Mucosa of descending colon (tissue), 3 donors: ENCODE measurements around the gene SLC9A9. TPM values are rescaled to one million over a fixed set of nuclear protein-coding genes. Genes with fewer than 3 reads are reported as not detected.

Experiments used
- ATAC-seq: fragments of 200-7000 bp; cut with Tn5 transposase; one replicate; pipeline ENCODE4 v1.9.1; 2020; ENCODE audit warnings: mild to moderate bottlenecking, moderate library complexity
- DNase-seq, 3 donors: peaks; one replicate each; pipeline ENCODE4 v3.0.0-alpha.2; 2020
- H3K36me3 ChIP-seq: fragments of 200-600 bp; one replicate; pipeline ENCODE4 v1.8.0; 2021; ENCODE audit warnings: low read depth, mild to moderate bottlenecking
- H3K4me1 ChIP-seq: fragments of 200-600 bp; one replicate; pipeline ENCODE4 v1.8.0; 2021; ENCODE audit warnings: low read depth, mild to moderate bottlenecking
- H3K4me3 ChIP-seq: fragments of 200-600 bp; one replicate; pipeline ENCODE4 v1.8.0; 2021; ENCODE audit warnings: mild to moderate bottlenecking
- H3K9me3 ChIP-seq: fragments of 200-600 bp; one replicate; pipeline ENCODE4 v1.8.0; 2021; ENCODE audit warnings: mild to moderate bottlenecking
- intact Hi-C, 2 donors: fragments of 100-400 bp; cut with DNase I in 1 of 2; cut with micrococcal nuclease in 1 of 2; formaldehyde crosslinking; loops; one replicate each; pipeline versions ENCODE4 v1.11.0 to v1.11.1; 2022; cut with DNase I, micrococcal nuclease
- total RNA-seq, 3 donors: library from RNA; stranded (reverse); fragmentation: NEBNext Ultra II Directional in 2 of 3; extraction: Animal tissue kit (Norgen Biotek cat#: 25700) in 2 of 3; gene quantifications; one replicate each; pipeline versions ENCODE4 v1.2.1 to v1.2.4, GENCODE V29; 2021 to 2023
- TF ChIP-seq, protein P1 (sequence below): fragments of 200-600 bp; IDR thresholded peaks from one replicate; pipeline ENCODE4 v1.8.0; 2022; ENCODE audit warnings: antibody characterized with exemption, mild to moderate bottlenecking
- donor health status: DM: no; HTN: no; CAD: no; lungs with moderate emphysema.
- donor health status: DM: no; HTN: no; CAD: no.
- donor health status: DM: no; HTN: yes; CAD: no.

The SLC9A9 gene
- total RNA-seq, 3 donors from 2014 or later = 3.2 to 18.2 (median 6.8) TPM

DNA sequence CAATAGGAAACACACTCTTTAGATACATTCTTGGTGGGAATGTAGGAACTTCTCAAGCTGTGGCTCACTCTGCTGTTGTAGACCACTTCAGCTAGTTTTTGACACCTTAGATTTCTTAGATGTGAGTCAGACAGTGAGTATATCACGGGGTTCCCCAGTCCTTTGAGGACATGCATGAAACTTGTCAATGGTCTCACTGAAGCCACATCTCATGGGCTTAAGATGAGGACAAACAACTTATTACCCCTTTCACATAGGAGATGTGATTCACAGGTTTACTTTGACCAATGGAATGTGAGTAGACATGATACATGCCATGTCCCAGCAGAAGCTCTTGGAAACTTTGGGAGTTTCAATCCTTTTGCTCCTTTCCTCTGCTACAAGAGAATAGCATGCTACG, 403.1 kb downstream of the SLC9A9 start:
- Histone ChIP-seq H3K9me3 (no peaks in the 10 kb centered on the region), H3K4me3 (no peak overlapping the region), H3K4me1 (peaks cover 14% of the 10 kb centered on the region), H3K36me3 (no peaks in the 10 kb centered on the region)
- TF ChIP-seq, protein P1, sequence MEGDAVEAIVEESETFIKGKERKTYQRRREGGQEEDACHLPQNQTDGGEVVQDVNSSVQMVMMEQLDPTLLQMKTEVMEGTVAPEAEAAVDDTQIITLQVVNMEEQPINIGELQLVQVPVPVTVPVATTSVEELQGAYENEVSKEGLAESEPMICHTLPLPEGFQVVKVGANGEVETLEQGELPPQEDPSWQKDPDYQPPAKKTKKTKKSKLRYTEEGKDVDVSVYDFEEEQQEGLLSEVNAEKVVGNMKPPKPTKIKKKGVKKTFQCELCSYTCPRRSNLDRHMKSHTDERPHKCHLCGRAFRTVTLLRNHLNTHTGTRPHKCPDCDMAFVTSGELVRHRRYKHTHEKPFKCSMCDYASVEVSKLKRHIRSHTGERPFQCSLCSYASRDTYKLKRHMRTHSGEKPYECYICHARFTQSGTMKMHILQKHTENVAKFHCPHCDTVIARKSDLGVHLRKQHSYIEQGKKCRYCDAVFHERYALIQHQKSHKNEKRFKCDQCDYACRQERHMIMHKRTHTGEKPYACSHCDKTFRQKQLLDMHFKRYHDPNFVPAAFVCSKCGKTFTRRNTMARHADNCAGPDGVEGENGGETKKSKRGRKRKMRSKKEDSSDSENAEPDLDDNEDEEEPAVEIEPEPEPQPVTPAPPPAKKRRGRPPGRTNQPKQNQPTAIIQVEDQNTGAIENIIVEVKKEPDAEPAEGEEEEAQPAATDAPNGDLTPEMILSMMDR = no peak
- ATAC-seq (no peak), DNase-seq (no peak)
- intact Hi-C loops = no loop called here

DNA sequence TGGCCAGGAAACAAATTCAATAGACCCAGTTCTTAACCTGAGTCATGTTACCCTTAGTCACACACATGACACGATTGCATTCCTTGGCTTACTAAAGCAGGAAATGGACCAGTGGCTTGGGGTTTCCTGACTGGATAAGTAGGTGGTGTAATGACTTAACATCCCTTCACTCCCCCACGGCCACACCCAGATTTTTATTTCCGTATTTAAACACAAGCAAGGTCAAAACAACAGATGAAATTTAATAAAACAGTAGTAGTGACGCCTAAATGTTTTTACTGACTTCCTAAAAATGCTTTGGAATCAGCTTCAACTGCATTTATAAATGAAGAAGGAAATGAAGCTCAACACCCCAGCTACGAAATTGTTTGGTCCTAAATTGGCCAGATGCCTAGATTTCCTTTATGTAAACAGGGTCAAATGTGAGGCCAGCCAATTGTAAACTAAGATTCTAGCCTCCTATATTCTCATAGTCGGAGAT, 404.4 kb downstream of the SLC9A9 start:
- intact Hi-C loops = no loop called here
- peaks cover 14% of the 10 kb centered on the region for H3K4me1 ChIP-seq
- H3K36me3 ChIP-seq = no peaks in the 10 kb centered on the region
- ATAC-seq (peak; percentile 99), DNase-seq (peak in 1 of 3 donors; percentile 80)
- TF ChIP-seq, protein P1 = no peak
- H3K9me3 ChIP-seq = no peaks in the 10 kb centered on the region
- H3K4me3 ChIP-seq = no peak overlapping the region

DNA sequence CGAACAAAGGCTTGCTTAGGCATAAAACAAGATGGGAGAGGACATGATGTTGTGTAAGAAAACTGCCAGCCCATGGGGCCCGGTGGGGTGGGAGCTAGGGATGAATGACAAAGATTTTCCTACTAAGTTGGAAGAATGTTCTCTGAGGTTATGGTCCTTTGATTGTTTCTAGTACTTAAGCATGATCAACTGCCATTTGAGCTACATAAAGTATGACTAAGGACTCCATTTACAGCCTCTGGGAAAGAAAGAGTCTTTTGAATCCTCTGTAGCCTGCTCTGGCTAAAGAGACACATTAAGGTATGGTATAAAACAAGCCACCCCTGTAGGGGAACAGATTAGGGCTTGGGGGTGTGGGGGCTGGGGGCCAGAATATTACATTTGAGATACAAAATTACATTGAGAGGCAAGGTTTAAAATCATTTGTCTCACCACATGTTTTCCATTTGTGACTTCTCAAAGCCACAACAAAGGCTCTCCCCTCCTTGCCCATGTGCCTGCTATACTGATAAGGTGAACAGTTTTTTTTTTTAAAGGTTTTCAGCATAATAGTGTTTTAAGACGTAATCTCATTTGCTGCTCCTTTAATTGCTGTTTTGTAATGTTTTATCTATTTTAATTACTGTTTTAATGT, 405.3 kb downstream of the SLC9A9 start:
- intact Hi-C loops = no loop called here
- H3K4me3 ChIP-seq = no peak overlapping the region
- DNase-seq (no peak), ATAC-seq (peak; percentile 18)
- H3K4me1 ChIP-seq = peaks cover 14% of the 10 kb centered on the region
- no peaks in the 10 kb centered on the region for H3K9me3 ChIP-seq
- TF ChIP-seq, protein P1 = no peak
- H3K36me3 ChIP-seq = no peaks in the 10 kb centered on the region

DNA sequence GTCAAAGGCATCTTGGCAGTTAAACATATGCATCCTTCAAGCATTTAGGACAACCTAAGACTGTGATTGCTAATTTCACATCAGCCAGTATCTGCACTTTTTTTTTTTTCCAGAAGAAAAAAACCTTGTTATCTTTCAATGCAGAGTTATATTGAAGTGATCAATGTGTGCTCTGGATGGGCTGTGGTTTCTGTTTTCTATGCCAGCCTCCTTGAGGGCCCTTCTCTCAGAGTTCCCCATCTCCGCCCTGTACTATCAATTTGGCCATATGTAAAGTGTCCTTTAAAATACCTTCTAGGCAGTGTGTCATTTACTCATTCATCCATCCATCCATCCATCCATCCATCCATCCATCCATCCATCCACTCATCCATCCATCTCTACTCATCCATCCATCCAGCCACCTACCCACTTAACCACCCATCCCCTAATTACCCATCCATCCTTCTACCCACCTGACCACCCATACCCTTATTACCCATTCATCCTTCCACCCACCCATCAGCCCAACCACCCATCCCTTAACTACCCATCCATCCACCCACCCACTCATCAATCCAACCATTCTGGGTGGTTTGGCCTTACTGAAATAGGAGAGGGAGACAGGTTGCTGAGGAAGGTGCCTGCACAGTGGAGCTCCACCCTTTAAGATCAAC, 406.6 kb downstream of the SLC9A9 start:
- H3K4me1 ChIP-seq = peaks cover 14% of the 10 kb centered on the region
- TF ChIP-seq, protein P1 = no peak
- no peaks in the 10 kb centered on the region for H3K36me3 ChIP-seq
- H3K9me3 ChIP-seq = no peaks in the 10 kb centered on the region
- H3K4me3 ChIP-seq = no peak overlapping the region
- intact Hi-C loops = no loop called here
- DNase-seq (no peak), ATAC-seq (no peak)

DNA sequence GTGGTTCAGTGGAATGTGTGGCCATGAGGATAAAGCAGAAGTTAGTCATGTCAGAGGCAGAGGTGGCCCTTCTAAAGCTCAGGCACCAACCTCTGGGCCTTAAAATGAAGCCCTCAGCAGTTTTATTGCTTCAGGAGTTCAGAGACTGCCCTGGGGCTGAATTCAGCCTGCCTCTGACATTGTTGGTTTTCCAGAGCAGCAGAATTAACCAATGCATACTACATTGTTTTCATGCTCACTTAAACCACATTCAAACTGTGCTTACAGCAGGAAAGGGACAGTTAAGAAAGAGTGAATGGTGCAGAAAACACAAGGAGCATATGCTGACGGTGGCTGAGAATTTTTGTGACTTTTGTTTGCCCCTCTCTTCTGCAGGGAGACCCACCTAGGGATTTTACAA, 408.5 kb downstream of the SLC9A9 start:
- H3K4me1 ChIP-seq = peaks cover 12% of the 10 kb centered on the region
- ATAC-seq = no peak
- TF ChIP-seq, protein P1 = no peak
- H3K9me3 ChIP-seq = no peaks in the 10 kb centered on the region
- intact Hi-C loops = no loop called here
- H3K4me3 ChIP-seq = no peak overlapping the region
- no peak for DNase-seq
- H3K36me3 ChIP-seq = no peaks in the 10 kb centered on the region
